ENCODE data around the gene TRANK1.

Gene TRANK1

DNA sequence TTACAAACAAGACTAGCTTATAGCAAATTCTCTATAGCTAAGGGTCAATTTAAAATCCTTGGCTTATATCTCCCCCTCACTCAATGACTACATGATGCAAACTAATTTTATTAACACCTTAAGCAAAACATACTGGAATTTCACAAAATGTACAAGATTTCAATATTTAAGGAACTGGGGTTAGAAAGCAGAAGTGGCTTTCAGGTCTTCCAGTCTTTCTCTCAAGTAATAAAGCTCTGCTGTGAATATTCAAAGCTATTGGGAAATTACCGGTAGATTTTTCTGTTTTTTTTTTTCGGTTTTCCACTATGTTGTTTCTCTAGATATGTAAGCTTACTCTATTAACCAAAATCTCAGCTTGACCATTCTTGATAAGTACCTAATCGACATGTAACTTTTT lies 44.2 kb upstream of the TRANK1 start:
- peaks cover 55% of the 10 kb centered on the region for H3K79me2 ChIP-seq (ENCODE audit: insufficient read depth, low read length)

DNA sequence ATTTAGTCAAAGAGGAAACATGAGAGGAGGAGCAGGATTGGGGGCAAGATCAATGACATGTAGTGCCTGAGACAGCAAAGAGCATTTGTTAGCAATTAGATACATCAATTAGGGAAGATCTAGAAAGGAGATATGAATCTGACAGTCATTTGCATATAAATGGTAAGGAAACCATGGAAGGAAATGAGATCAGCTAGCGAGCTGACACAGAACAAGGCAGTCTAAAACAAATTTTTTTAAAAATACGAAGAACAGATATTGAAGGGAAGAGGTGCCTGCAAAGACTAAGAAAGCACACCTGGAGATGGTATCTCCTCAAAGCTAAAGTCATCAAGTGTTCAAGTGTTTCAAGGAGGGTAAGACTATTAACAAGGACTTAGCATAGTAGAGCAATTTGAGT lies 43.5 kb upstream of the TRANK1 start:
- no peak overlapping the region for H3K27ac ChIP-seq (ENCODE audit: low read depth, low read length)
- H3K36me3 ChIP-seq (ENCODE audit: low read length), result peaks cover 49% of the 10 kb centered on the region
- H4K20me1 ChIP-seq (ENCODE audit: low read depth, low read length), result peaks cover 13% of the 10 kb centered on the region
- no peak overlapping the region for H3K9ac ChIP-seq (ENCODE audit: low read length)
- no peaks in the 10 kb centered on the region for H3K9me3 ChIP-seq (ENCODE audit: insufficient read depth, low read length)
- H3K9me2 ChIP-seq (replicated peaks; ENCODE audit: insufficient read depth, low read length), result no peaks in the 10 kb centered on the region
- no peak overlapping the region for H2AFZ ChIP-seq (ENCODE audit: low read depth, low read length, severe bottlenecking)
- peaks cover 51% of the 10 kb centered on the region for H3K79me2 ChIP-seq (ENCODE audit: insufficient read depth, low read length)
- peak overlapping the region; percentile 94 for H3K4me2 ChIP-seq (ENCODE audit: low read depth, low read length, poor library complexity, severe bottlenecking)
- TF ChIP-seq EZH2phosphoT487 (conservative IDR thresholded peaks at IDR 0.05; ENCODE audit: low read length), result no peak
- H3K4me3 ChIP-seq (ENCODE audit: insufficient read depth, low read length, poor library complexity, severe bottlenecking), result no peak overlapping the region
- no peaks in the 10 kb centered on the region for H3K27me3 ChIP-seq (ENCODE audit: low read length)
- 0 out of 2 replicates have a peak, but pooled peaks cover 11% of the 10 kb centered on the region for H3F3A ChIP-seq (ENCODE audit: insufficient read depth)

More for the DNA sequence above, 44.2 kb upstream of the TRANK1 start:
- H3K36me3 ChIP-seq (ENCODE audit: low read length), result peaks cover 48% of the 10 kb centered on the region
- no peaks in the 10 kb centered on the region for H3K9me3 ChIP-seq (ENCODE audit: insufficient read depth, low read length)
- peak overlapping the region; percentile 78 for H3K4me3 ChIP-seq (ENCODE audit: insufficient read depth, low read length, poor library complexity, severe bottlenecking)
- H3K9me2 ChIP-seq (replicated peaks; ENCODE audit: insufficient read depth, low read length), result no peaks in the 10 kb centered on the region
- no peak overlapping the region for H2AFZ ChIP-seq (ENCODE audit: low read depth, low read length, severe bottlenecking)
- peaks cover 13% of the 10 kb centered on the region for H4K20me1 ChIP-seq (ENCODE audit: low read depth, low read length)
- 0 out of 2 replicates have a peak, but pooled peaks cover 11% of the 10 kb centered on the region for H3F3A ChIP-seq (ENCODE audit: insufficient read depth)
- H3K27ac ChIP-seq (ENCODE audit: low read depth, low read length), result no peak overlapping the region
- TF ChIP-seq, protein P1, sequence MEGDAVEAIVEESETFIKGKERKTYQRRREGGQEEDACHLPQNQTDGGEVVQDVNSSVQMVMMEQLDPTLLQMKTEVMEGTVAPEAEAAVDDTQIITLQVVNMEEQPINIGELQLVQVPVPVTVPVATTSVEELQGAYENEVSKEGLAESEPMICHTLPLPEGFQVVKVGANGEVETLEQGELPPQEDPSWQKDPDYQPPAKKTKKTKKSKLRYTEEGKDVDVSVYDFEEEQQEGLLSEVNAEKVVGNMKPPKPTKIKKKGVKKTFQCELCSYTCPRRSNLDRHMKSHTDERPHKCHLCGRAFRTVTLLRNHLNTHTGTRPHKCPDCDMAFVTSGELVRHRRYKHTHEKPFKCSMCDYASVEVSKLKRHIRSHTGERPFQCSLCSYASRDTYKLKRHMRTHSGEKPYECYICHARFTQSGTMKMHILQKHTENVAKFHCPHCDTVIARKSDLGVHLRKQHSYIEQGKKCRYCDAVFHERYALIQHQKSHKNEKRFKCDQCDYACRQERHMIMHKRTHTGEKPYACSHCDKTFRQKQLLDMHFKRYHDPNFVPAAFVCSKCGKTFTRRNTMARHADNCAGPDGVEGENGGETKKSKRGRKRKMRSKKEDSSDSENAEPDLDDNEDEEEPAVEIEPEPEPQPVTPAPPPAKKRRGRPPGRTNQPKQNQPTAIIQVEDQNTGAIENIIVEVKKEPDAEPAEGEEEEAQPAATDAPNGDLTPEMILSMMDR (IDR thresholded peaks at IDR 0.05; ENCODE audit: insufficient read depth, low read length, poor library complexity, severe bottlenecking), result no peak
- no peak for TF ChIP-seq EZH2phosphoT487 (conservative IDR thresholded peaks at IDR 0.05; ENCODE audit: low read length)
- peak overlapping the region; percentile 94 for H3K4me2 ChIP-seq (ENCODE audit: low read depth, low read length, poor library complexity, severe bottlenecking)
- H3K27me3 ChIP-seq (ENCODE audit: low read length), result no peaks in the 10 kb centered on the region
- H3K9ac ChIP-seq (ENCODE audit: low read length), result peak overlapping the region; percentile 78

DNA sequence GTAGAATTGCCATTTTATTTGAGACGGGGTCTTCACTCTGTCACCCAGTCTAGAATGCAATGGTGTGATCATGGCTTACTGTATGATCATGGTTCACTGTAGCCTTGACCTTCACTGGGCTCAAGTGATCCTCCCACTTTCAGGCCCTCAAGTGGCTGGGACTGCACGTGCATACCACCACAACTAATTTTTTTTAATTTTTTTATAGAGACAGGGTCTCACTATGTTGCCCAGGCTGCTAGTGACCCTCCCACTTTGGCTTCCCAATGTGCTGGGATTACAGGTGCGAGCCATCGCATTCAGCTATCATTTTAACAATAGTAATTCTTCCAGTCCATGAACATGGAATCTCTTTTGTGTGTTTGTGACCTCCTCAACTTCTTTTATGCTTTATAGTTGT lies 36.2 kb upstream of the TRANK1 start:
- Histone ChIP-seq H3K4me3 (ENCODE audit: insufficient read depth, low read length, poor library complexity, severe bottlenecking) (no peak overlapping the region), H2AFZ (ENCODE audit: low read depth, low read length, severe bottlenecking) (no peak overlapping the region), H3K27ac (ENCODE audit: low read depth, low read length) (no peak overlapping the region), H3K9me3 (ENCODE audit: insufficient read depth, low read length) (no peaks in the 10 kb centered on the region), H3K9ac (ENCODE audit: low read length) (no peak overlapping the region), H3K4me2 (ENCODE audit: low read depth, low read length, poor library complexity, severe bottlenecking) (no peak overlapping the region), H4K20me1 (ENCODE audit: low read depth, low read length) (no peaks in the 10 kb centered on the region), H3K9me2 (replicated peaks; ENCODE audit: insufficient read depth, low read length) (no peaks in the 10 kb centered on the region), H3F3A (ENCODE audit: insufficient read depth) (no peaks in the 10 kb centered on the region; the same call in 1 of the 2 replicates), H3K36me3 (ENCODE audit: low read length) (peaks cover 27% of the 10 kb centered on the region; the same call in 1 of the 2 replicates), H3K27me3 (ENCODE audit: low read length) (no peaks in the 10 kb centered on the region), H3K79me2 (ENCODE audit: insufficient read depth, low read length) (no peaks in the 10 kb centered on the region)
- TF ChIP-seq EZH2phosphoT487 (conservative IDR thresholded peaks at IDR 0.05; ENCODE audit: low read length), result no peak
- TF ChIP-seq, protein P1 (IDR thresholded peaks at IDR 0.05; ENCODE audit: insufficient read depth, low read length, poor library complexity, severe bottlenecking), result no peak

DNA sequence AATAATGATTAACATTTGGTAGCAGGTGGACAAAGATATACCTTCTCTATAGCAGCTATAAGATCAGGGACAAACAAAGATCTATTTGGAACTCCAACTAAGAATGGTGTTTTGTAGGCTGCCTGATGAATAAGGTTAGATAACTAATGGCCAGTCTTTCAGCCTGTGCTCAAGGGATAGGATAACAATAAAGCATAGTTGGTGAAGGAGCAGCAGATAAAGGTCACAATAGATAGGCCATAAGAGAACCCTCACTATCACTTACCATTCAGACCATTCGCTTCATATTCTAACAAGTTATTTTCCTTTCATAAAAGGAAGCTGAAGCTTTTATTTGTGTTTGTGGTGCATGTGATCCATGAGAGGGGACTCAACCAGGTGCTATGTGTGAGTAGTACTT lies 28.3 kb upstream of the TRANK1 start:
- TF ChIP-seq, protein P1 (IDR thresholded peaks at IDR 0.05; ENCODE audit: insufficient read depth, low read length, poor library complexity, severe bottlenecking), result no peak
- TF ChIP-seq EZH2phosphoT487 (conservative IDR thresholded peaks at IDR 0.05; ENCODE audit: low read length), result no peak
- H3K79me2 ChIP-seq (ENCODE audit: insufficient read depth, low read length), result no peaks in the 10 kb centered on the region
- H3K9ac ChIP-seq (ENCODE audit: low read length), result no peak overlapping the region
- H2AFZ ChIP-seq (ENCODE audit: low read depth, low read length, severe bottlenecking), result no peak overlapping the region
- peaks cover 3% of the 10 kb centered on the region; the same call in 1 of the 2 replicates for H3F3A ChIP-seq (ENCODE audit: insufficient read depth)
- H3K27me3 ChIP-seq (ENCODE audit: low read length), result no peaks in the 10 kb centered on the region
- H3K36me3 ChIP-seq (ENCODE audit: low read length), result no peaks in the 10 kb centered on the region
- H3K4me2 ChIP-seq (ENCODE audit: low read depth, low read length, poor library complexity, severe bottlenecking), result no peak overlapping the region
- H3K27ac ChIP-seq (ENCODE audit: low read depth, low read length), result no peak overlapping the region
- no peaks in the 10 kb centered on the region for H4K20me1 ChIP-seq (ENCODE audit: low read depth, low read length)
- H3K4me3 ChIP-seq (ENCODE audit: insufficient read depth, low read length, poor library complexity, severe bottlenecking), result no peak overlapping the region
- H3K9me2 ChIP-seq (replicated peaks; ENCODE audit: insufficient read depth, low read length), result no peaks in the 10 kb centered on the region
- H3K9me3 ChIP-seq (ENCODE audit: insufficient read depth, low read length), result no peaks in the 10 kb centered on the region
